DMS153 treated with DMSO at 0.1 percent for 48 hours (cell line): ENCODE results near the gene NEIL1.
A peak's percentile ranks its signal among the peaks of the same experiment; 100 is the strongest.
"Not testable (repeated sequence)": the region's sequence is repeated elsewhere in the genome, so short reads cannot be mapped to it uniquely, and the experiment has no call there.

Experiments
- DNase-seq: peaks from one replicate; lab custom pipeline; 2025; ENCODE audit not compliant: unreplicated experiment; lab: John Stamatoyannopoulos, UW

NEIL1 gene

DNA sequence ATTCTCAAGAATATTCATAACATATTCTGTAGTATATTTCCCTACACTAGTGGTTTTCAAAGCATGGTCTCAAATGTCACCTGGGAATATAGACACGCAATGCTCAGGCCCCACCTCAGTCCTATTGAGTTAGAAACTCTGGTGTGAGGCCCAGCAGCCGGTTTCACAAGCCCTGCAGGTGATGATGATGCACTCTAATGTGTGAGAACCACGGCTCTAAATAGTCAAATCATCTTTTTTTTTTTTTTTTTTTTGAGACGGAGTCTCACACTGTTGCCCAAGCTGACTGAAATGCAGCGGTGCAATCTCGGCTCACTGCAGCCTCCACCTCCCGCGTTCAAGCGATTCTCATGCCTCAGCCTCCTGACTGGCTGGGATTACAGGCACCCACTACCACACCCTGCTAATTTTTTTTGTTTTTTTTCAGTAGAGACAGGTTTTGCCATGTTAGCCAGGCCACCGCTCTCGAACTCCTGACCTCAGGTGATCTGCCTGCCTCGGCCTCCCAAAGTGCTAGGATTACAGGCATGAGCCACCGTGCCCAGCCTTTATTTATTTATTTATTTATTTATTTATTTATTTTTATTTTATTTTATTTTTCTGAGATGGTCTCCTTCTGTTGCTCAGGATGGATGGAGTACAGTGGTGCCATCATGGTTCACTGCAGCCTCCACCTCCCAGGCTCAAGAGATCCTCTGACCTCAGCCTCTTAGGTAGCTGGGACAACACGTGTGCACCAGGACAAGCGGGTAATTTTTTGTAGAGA is 13.0 kb upstream of the NEIL1 start:
- not testable (repeated sequence) for DNase-seq

DNA sequence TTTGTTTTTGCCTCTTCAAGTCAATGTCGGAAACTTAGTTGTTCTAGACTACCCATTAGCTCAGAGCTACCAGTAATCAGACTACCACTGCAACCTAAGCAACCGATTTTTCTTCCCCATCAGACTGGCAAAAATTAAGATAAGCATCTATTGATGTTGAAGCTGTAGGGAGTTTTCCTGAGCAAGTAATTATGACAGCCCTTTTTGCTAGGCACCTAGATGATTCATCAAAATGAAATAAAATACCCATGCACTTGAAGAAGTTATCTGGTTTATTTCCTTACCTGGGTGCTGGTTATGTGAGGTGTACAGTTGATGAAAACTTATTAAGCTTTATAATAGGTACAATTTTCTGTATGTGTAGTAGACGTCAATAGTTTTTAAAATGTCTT is 11.5 kb upstream of the NEIL1 start:
- no peak for DNase-seq

DNA sequence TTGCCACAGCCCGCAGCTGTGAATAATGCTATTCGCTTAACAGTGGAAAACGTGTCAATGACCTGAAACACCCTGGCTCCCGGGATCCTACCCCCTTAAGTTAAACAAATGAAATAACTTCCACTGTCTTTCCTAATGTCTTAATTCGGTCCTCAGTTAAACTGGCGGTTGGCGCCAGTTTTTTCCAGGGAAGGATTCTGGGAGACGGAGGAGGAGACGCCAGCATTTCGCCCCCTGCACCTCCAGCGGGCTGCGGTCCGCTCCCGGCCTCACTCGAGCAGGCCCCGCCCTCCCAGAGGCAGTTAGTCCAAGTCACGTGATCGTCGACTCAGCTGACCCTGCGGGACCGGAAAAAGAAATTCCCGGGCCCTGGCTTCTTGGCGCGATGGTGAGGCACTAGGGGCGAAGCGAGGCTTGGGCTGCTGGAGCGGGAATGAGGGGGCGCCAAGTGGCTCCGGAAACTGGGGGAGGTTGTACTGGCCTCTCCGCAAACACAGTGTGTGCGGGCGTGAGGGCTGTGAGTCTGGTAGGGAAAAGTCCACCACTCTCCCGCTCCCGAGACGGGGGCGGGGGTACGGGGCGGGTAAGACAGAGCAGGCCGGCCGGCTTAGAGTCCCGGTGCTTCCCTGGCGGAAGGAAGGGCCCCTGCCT is 11.0 kb upstream of the NEIL1 start, which contains the start of gene COMMD4:
TSS of gene COMMD4 (plus strand) at position 359 of the 651 bp plus-strand sequence. CDS start at position 386, 27 bp downstream.
- DNase-seq: peak; percentile 38

DNA sequence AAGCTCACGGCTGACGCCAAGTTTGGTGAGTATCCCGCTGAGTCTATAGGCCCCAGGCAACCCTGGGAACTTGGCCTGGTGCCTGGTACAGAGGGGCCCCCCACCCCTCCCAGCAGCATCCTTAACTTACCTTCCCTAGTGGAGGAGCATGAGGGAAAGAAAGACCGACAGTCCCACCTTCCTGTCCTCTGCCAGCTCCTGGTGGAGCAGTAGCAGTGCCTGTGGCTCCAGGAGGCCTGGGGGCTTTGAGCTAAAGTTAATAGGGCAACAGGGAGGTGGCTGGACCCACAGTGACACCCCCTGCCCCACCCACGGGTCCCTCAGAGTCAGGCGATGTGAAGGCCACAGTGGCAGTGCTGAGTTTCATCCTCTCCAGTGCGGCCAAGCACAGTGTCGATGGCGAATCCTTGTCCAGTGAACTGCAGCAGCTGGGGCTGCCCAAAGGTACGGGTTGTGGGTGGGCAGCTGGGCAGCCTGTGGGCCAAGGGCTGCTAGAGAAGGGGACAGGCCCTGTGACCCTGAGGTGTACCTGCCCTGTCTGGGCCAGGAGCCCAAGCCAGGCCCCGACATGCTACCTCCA is 8.1 kb upstream of the NEIL1 start:
- no peak for DNase-seq

DNA sequence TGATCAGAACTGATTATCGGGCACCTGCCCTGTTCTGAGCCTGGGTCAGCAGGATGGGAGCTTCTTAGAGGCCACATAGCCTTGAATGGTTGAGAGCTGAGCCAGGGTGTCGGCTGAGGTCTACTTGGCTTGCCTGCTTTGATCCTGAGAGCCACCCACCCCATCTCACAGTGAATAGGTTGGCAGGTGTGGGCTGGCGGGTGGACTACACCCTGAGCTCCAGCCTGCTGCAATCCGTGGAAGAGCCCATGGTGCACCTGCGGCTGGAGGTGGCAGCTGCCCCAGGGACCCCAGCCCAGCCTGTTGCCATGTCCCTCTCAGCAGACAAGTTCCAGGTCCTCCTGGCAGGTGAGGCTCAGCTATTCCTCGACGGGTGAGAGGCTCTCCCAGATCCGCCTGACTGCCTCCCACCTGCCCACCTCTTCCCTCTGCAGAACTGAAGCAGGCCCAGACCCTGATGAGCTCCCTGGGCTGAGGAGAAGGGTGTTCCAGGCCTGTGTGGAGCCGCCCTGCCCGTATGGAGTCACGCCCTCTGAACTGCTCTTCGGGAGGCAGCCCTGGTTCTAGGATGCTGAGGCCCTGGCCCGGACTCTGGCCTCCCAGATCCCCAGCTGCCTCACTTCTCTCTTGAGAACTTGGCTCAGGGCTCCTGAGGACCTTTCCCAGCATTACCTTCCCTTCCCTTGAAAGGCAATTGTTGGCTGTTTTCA is 7.2 kb upstream of the NEIL1 start:
- DNase-seq: no peak

DNA sequence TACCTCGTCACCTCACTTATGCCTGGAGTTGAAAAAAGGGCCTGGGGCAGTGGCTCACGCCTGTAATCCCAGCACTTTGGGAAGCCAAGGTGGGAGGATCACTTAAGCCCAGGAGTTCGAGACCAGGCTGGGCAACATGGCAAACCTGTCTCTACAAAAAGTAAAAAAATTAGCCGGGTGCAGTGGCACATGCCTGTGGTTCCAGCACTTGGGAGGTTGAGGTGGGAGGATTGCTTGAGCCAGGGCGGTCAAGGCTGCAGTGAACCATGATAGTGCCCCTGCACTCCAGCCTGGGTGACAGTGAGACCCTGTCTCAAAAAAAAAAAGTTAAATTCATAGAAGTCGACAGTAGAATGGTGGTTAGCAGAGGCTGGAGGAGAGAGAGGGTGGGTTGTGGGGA is 4.6 kb upstream of the NEIL1 start:
- no peak for DNase-seq

DNA sequence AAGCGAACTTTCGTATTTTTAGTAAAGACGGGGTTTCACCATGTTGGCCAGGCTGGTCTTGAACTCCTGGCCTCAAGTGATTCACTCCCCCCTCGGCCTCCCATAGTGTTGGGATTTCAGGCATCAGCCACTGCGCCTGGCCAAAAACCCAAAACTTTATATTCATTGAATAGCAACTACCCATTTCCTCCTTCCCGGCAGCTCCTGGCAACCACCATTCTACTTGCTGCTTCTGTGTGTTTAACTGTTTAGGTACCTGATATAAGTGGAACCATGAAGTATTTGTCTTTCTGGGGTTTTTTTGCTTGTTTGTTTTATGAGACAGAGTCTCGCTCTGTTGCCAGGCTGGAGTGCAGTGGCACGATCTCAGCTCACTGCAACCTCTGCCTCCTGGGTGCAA is 2.9 kb upstream of the NEIL1 start:
- not testable (repeated sequence) for DNase-seq

DNA sequence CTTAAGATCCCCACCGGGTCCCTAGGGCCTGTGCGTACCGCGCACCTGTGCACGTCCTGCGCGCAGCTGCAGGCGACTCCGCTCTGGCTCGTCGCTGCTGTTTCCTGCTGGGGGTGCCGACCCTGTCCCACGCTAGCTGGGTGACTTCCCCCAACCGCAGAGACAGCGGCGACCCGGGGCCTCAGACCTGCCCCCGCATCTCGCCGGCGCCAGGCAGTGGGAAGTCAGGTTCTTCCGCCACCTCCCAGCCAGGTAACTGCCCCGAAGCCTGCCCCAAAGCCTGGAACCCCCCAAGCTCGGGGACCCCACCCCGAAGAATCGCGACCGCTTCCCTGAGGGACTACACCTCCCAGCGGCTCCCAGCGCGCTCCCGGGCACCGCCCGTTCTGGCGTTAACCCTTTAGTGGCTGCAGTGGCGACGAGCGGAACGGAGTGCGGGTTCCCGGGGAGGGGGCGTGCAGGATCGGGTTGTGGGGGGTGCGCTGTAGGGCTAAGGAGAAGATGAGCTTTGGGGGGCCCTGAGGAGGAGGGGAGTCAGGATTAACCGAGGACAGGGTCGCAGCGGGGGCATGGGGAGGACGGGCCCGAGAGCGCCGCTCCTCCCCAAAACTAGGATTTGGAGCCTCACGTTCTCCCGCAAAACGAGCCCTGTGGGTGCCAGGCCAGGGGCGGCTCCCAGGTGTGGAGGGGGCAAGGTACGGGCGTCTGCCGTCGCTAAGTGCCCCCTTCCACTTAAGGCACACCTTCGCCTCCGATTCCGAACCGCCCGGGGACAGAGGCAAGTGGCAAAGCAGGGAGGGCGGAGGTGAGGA is 589 bp downstream of the NEIL1 start:
- DNase-seq: no peak

DNA sequence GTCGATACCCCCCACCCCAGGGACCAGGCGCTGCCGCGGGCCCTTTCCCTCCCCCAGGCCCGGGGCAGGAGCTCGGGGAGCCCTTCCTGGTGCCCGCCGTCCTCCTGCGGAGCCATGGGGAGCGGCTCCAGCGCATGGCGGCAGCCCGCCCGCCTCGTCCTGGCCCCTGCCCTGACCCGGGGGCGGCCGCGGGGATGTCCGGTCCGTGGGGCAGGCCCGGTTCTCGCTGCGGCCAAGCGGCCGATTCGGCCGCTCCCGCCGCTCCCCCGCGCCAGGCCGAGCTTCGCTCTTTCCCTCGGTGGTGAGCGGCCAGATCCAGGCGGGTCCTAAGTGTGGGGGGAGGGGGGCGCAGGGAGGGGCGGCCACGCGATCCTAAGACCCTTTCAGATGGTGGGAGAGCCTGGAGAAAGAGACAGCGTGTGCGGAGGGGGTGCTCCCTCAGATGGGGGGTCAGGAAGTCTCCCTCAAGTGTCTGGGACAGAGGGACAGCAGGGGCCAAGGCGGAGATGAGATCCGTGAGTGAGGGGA is 1.3 kb downstream of the NEIL1 start:
- no peak for DNase-seq

DNA sequence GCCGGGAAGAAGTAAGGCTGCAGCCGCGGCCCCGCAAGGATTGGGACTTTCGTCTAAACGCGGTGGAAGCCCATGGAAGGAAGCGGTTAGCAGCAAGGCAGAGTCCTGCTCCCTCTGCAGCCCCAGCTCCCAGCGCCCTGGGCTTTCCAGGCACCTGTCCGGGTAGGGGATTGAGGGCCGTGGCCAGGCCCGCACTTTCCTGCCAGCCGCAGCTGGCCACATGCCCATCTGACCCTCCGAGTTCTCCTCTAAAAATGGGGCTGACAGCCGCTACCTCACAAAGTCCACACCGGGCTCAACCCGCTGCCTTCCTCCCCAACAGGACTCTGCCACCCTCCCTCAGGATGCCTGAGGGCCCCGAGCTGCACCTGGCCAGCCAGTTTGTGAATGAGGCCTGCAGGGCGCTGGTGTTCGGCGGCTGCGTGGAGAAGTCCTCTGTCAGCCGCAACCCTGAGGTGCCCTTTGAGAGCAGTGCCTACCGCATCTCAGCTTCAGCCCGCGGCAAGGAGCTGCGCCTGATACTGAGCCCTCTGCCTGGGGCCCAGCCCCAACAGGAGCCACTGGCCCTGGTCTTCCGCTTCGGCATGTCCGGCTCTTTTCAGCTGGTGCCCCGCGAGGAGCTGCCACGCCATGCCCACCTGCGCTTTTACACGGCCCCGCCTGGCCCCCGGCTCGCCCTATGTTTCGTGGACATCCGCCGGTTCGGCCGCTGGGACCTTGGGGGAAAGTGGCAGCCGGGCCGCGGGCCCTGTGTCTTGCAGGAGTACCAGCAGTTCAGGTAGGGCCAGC is 1.9 kb downstream of the NEIL1 start:
- no peak for DNase-seq

DNA sequence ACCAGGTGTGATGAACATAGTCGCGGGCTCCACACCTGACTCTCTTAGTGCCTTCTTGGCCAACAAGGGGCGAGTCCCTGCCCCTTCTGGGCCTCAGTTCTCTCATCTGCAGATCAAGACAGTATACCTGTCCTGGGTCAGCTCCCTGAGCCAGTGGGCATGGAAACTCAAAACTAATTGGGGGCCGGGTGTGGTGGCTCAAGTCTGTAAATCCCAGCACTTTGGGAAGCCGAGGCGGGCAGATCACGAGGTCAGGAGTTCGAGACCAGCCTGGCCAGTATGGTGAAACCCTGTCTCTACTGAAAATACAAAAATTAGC is 2.5 kb downstream of the NEIL1 start:
- not testable (repeated sequence) for DNase-seq

DNA sequence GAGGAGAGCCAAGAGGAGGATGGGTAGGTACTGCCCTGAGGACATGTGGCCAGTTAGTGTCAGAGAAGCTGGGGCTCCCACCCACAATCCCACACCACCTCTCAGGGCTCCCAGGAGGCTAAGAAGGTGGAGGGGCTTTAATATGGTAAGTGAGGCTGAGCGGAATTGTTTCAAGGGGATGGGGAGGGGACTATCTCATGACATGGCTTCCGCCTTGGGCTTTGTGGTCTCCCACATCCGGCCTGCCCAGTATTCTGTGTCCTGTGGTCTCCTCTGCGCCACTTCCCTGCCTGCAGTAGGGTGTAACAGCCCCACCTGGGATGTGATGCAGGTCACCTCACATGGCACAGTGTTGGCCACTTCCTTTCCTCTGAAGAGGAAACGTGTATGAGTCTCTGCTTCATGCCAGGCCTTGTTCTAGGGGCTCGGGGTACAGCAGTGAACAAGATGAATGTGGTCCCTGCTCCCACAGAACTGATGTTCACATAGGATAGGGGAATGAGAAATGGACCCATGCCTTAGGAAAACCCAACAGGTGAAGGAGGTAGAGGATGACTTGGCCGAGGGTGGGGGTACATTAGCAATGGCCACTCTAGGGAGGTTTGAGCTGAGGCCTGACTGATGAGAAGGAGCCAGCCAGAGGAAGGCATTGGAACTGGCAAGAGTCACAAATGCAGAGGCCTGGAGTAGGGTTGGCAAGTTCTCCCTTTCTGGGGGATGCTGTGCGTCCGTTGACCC is 3.2 kb downstream of the NEIL1 start:
- DNase-seq: no peak

DNA sequence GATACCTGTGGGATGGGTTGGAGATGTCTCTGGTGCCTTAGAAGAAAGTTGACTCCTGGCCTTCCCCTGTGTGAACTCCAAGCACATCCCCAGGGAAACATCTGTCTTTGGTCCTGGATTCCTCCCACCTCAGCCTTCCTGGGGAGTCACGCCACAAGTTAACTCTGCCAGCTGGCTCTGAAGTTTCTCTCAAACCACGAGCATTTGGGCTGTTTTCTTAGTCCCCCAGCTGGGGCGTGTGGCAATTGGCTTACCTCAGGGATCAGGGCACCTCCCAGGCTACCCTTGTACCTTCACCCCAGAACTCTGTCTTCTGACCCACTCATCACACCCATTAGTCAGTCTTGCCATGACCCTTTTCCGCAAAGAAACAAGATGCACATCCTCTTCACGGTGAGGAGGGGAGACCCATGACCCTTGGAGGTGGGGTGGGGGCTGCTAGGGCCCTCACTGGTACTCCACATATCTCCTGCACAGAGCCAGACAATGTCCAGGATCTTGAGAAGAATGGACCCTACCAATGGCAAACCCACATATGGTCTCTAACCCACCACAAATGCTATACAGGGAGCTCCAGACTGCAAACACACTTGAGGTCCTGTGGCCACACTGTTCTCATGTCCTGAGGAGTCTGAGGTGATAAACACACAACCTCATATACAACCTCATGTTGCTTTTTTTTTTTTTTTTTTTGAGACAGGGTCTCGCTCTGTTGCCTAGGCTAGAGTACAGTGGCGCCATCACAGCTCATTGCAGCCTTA is 3.9 kb downstream of the NEIL1 start:
- no peak for DNase-seq

DNA sequence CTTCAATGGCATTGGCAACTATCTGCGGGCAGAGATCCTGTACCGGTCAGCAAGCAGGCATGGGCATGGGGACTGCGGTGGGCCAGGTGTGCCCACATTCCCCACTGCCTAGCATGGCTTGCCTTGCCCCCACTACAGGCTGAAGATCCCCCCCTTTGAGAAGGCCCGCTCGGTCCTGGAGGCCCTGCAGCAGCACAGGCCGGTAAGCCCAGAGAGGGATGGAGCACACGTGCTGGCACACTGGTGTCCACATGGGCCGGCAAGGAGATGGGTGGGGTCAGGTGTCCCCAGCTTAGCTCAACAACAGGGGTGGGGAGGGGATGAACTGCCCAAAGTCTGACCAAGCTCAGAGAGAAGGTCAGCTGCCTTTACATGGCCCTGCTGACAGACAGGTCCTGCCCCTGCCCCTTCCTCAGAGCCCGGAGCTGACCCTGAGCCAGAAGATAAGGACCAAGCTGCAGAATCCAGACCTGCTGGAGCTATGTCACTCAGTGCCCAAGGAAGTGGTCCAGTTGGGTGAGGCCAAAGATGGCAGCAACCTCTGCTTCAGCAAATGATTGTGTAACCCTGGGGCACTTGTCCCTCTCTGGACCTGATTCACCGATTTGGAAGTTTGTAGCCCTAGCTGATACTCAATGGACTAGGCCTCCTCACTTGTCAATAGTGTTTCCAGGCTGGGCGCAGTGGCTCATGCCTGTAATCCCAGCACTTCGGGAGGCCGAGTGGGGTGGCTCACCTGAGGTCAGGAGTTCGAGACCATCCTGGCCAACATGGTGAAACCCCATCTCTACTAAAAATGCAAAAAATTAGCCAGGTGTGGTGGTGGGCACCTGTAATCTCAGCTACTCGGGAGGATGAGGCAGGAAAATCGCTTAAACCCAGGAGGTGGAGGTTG is 5.6 kb downstream of the NEIL1 start:
- no peak for DNase-seq

DNA sequence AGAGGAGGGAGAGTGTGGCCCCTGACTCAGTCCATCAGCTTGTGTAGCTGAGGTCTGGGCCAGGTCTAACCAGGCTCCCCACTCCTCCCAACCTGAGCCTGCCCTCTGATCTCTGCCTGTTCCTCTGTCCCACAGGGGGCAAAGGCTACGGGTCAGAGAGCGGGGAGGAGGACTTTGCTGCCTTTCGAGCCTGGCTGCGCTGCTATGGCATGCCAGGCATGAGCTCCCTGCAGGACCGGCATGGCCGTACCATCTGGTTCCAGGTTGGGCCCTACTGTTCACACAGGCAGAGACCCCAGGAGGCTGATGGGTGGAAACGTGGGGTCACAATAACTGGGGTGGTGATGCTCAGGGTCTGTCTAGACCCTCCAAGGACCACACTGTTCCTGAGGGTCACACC is 6.8 kb downstream of the NEIL1 start:
- DNase-seq: no peak

DNA sequence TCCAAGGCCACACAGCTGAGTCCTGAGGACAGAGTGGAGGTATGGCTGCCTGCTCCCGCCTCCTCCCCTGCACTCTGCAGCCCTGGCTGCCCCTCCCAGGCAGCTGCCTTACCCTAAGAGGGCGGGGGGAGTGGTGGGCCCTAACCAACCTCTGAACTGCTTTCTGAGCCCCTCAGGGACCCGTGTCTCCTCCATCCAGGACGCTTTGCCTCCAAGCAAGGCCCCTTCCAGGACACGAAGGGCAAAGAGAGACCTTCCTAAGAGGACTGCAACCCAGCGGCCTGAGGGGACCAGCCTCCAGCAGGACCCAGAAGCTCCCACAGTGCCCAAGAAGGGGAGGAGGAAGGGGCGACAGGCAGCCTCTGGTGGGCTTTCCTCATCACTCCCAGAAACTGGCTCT is 7.6 kb downstream of the NEIL1 start:
- DNase-seq: no peak

DNA sequence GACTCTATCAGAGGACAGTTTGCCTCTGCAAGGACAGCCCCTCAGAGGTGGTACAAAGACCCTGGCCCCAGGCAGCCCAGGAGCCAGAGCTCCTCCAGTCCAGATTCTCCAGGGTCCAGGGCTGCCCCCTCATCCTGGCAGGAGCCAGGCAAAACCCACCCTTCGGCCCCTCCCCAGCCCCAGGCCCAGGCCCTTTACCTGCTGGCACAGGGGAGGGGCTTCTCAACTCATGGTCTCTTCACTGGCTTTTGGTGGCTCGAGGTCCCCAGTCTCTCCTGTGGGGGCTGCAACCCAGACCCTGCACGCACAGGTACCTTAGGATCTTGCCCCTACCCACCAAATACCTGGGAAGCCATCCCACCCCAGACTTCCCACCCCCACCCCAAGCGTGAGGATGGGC is 8.5 kb downstream of the NEIL1 start:
- no peak for DNase-seq

DNA sequence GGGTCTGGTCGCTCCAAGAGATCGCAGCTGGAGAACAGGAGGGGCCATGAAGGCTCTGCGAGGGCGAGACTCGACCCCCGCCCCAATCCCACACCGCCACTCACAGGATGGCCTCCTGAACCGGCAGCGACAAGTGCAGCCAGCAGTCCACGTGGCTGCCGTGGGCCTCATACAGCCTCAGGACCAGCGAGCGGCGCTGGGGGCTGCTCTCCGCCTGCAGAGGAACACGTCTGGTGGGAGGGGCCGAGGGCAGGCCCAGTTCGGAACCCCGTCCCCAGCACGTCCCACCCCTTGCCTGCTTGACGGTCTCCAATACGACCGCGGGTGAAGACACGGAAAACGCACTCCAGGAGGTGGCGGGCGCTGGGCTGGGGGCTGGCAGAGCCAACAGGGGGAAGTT is 9.2 kb downstream of the NEIL1 start:
- no peak for DNase-seq
